ENCODE results near the gene LAP3.

- TF ChIP-seq CTCF (IDR thresholded peaks at IDR 0.05 in 8 of 11, conservative IDR thresholded peaks at IDR 0.05 in 3 of 11) = no peak
- no peak for TF ChIP-seq POLR2A (IDR thresholded peaks at IDR 0.05)
Observed at GRCh38 chr4:17597517-17597916, 20.5 kb downstream of the LAP3 start.

Measured in spleen (tissue), 7 donors.